Measurements from ENCODE around the gene CALML4. TPM values are rescaled to one million over a fixed set of nuclear protein-coding genes. Genes with fewer than 3 reads are reported as not detected.
"Not testable (repeated sequence)": the region's sequence is repeated elsewhere in the genome, so short reads cannot be mapped to it uniquely, and the experiment has no call there.

The CALML4 gene
- total RNA-seq, 1 donor from 2014 or later = 2.2 TPM

DNA sequence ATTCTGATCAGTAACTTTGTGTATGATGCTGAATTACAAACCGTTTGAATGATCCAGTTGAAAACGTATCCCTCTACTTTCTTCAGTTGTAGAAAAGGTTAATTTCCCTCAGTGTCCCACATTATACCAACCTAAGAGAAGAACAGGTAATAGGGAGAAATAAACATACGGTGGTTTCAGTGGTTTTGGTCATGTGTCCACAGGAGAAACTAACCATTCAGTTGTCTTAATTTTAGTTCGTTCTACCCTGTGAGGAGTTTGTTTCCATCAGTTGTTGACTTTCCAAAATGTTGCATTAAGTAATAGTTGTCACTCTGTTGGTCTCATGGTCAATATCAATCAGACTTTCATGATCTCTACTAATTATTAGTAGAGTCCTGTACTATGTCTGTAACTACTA, 15.1 kb downstream of the CALML4 start:
- no peak for DNase-seq

DNA sequence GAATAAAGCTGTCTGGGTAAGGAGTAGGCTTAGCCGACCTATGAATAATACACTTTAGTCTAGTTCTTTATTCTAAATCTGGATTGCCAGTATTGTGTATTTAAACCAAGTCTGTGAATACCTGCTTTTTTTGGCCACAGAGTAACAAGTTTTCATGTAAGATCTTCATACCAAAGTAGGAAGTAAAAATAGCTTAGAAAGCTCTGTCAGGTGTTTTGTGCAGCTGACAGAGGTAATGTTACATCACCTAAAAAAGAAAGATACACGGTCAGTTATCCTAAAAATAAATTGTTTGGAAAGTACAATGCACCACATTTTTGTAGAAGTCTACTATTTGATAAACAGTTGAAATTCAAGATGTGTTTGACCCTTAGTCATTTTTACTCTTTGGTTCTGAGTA, 16.5 kb downstream of the CALML4 start:
- DNase-seq = no peak

DNA sequence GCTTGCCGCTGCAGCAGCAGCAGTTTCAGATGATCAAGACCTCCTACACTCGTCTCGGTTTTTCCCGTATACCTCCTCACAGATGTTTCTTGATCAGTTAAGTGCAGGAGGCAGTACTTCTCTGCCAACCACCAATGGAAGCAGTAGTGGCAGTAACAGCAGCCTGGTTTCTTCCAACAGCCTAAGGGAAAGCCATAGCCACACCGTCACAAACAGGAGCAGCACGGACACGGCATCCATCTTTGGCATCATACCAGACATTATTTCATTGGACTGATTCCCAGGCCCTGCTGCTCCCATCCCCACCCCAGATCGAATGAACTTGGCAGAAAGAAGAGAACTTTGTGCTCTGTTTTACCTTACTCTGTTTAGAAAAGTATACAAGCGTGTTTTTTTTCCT, 17.6 kb downstream of the CALML4 start:
- DNase-seq = peak; percentile 43

- no peak for DNase-seq
These were observed 18.3 kb downstream of the CALML4 start for GRCh38 chr15:68186671-68187397.

- no peak for DNase-seq
These were observed 20.3 kb downstream of the CALML4 start for GRCh38 chr15:68184616-68185480.

DNA sequence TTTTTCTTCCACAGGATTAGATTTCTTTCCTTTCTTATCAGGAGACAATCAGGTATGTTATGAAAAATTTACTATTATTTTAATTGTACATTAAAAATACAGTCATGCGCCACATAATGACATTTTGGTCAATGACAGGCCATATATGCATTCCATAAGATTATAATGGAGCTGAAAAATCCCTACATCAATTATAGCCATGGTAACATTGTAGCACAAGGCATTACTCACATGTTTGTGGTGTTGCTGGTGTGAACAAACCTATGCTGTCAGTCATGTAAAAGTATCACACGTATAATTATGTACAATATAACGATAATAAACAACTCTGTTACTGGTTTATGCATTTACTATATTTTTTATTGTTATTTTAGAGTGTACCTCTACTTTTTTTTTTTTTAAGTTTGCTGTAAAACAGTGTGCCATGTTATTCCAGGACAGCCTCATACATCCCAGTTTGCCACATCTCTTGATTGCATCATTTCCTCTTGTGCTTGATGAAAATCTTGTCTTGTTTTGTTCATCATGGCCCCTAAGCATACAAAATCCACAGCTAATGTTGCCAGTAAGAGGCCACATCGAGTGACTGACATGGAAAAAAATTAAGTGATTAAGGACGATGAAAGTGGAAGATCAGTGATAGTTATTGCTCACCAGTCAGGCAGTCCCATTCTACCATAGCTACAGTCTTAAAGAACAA, 21.4 kb downstream of the CALML4 start:
- no peak for DNase-seq

- no peak for DNase-seq
These were observed 27.4 kb downstream of the CALML4 start for GRCh38 chr15:68177742-68178141.

DNA sequence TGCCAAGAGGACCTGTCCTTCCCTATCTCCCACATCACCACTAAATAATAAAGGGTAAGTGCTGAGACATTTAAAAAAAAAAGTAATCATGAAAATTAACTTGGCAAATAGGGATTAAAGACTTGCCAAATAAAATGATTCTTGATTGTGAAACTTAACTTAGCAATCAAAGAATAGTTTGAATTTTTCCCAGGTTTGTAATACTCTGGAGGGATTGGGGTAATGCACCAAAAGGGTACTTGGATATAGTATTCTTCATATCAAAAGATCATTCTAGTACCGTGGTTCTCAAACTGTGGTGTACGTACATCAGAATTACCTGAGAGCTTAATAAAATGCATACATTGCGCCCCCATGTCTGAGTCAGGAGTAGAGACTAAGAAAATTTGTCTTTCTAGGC, 28.5 kb downstream of the CALML4 start:
- no peak for DNase-seq

DNA sequence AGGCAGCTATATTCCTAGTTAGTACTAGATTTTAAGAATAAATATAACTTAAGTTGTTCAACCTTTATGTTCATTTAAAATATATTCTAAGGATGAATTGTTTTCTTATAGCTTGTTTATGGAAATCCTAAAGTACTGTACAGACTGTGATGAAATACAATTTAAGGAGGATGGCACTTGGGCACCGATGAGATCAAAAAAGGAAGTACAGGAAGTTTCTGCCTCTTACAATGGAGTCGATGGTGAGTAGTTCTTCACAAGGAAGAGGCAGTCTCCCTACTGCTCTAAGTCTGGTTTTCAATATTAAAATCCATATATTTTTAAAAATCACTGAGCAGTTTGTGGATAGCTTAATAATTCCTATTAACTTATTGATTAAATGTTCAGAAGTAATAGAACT, 29.6 kb downstream of the CALML4 start:
- no peak for DNase-seq

- DNase-seq = no peak
These were observed 32.0 kb downstream of the CALML4 start for GRCh38 chr15:68173119-68173518.

DNA sequence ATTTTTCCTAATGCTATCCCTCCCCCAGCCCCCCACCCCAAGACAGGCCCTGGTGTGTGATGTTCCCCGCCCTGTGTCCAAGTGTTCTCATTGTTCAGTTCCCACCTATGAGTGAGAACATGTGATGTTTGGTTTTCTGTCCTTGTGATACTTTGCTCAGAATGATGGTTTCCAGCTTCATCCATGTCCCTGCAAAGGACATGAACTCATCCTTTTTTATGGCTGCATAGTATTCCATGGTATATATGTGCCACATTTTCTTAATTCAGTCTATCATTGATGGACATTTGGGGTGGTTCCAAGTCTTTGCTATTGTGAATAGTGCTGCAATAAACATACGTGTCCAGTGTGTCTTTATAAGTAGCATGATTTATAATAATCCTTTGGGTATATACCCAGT, 33.1 kb downstream of the CALML4 start:
- not testable (repeated sequence) for DNase-seq

DNA sequence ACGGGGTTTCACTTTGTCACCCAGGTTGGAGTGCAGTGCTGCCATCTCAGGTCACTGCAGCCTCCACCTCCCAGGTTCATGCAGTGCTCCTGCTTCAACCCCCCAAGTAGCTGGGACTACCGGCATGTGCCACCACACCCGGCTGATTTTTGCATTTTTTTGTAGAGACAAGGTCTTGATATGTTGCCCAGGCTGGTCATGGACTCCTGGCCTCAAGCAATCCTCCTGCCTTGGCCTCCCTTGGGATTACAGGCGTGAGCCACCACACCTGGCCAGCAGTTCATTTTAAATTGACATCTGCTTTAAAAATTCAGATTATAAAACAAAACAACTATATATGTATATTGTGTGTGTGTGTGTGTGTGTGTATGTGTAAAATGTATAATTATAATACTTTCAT, 38.3 kb downstream of the CALML4 start:
- no peak for DNase-seq

- DNase-seq = no peak
These were observed 41.9 kb downstream of the CALML4 start for GRCh38 chr15:68163191-68163590.

DNA sequence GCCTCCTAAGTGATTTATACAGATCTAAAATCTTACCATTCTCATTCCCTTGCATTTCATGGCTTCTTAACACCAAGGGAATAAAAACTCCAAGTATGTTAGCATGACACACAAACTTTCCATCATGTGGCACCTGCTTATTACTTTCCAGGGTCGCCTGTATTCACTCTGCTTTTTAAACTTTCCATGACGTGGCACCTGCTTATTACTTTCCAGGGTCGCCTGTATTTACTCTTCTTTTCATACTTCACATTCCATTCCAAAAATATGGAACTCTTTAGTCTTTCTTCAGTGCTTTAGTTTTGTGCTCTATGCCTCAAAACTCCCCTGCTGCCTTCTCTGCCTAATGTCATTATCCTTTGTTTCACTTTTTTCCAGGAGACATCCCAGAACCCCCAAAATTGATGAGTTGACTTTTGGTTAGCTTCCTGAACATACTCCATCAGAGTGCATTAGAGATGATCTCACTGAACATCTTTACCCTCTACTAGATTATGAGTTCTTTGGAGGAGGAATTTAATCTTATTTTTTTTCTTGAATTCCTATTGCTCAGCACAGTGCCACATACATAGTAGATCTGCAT, 47.0 kb downstream of the CALML4 start:
- no peak for DNase-seq

- no peak for DNase-seq
These were observed 48.1 kb downstream of the CALML4 start for GRCh38 chr15:68157074-68157473.

DNA sequence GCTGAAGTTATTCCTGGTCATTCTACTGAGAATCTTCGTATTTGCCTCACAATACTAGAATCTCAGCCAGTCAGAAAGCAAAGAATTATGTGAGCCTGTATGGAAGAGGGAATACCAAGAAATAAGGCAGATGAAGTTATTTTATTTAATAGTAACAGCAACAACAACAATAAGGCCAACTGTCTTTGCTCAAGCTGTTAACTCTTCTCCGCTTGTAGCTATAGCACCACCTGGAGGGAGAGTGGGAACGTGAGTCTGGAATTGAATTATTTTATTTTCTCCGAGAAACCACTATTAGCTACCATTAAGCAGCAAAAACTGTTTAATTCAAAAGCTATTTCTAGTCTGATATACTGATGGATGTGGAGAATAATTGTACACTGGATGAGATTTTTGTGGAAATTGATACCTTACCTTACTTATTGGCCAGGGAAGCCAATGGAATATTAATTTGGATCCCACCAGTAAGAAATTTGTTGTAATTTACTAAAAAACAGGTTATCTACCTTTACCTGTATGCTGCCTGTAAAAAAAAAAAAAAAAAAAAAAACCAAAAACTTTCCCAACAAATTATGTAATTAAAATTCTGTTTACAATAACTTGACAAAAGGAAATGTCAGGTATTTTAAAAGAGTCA, 50.1 kb downstream of the CALML4 start:
- DNase-seq = no peak

DNA sequence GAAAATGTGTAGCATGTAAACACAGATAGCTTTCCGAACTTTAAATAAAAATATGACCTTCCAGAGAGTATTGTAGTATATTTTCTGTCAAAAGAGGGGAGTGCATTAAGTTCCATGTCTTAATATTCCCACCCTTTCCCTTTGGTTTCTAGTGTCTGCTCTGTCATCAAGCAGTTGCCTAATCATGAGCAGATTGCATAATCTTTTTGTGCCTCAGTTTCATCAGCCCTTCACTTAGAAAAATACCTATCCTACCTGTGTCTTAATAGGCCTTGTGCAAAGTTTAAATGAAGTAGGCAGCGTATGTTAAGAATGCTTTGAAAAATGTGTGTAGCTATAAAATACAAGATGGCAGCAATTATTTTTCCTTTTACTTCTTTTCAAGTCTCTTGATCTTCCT, 52.8 kb downstream of the CALML4 start:
- no peak for DNase-seq

DNA sequence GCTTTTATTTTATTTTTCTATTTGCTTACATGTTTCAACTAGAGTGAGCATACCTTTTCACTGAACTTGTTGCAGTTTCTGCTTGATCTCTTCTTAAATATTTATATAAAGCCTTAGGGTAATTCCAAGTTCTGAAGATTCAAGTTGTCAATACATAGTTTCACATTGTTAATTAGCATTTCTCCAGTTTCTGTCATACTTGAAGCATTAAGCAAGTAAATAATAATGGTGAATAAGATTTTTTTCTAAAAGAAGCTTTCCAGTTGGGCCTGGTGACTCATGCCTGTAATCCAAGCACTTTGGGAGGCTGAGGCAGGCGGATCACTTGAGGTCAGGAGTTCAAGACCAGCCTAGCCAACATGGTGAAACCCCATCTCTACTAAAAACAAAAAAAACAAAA, 53.9 kb downstream of the CALML4 start:
- no peak for DNase-seq

GRCh38 chr15:68150187-68150586, 54.9 kb downstream of the CALML4 start:
- no peak for DNase-seq

DNA sequence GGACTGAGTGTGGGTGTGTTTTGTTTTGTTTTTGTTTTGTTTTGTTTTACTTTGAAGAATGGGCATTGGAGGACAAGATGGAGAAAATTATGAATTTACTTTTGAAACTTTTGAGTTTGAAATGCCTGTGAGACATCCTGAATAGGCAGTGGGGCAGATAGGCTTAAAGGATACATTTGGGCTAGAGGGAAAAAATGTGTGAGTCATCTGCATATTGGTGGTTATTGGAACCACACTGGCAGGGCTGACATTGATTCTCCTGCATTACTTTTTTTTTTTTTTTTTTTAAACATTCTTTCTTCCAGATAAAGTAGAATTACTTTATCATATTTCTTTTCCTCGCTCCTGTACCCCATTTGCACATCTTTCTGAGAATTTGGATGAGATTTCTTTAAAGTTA, 56.1 kb downstream of the CALML4 start:
- DNase-seq = no peak

DNA sequence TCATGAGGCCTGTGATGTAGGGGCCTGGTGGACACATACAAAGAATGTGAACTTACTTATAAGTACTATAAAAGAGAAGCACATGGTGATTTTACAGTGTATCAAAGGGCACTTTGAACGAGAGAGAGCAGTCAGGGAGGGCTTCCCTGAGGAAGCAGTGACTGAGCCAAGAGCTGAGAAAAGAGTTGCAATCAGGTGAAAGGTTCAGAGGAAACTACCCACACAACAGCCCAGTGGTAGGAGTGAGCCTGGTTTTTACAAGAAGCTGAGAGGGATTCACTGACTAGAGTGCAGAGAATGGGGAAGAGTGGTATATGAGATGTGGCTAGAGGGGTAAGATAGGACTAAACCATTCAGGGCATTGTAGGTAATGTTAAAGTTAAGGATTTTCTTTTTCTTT, 57.1 kb downstream of the CALML4 start:
- DNase-seq = no peak

DNA sequence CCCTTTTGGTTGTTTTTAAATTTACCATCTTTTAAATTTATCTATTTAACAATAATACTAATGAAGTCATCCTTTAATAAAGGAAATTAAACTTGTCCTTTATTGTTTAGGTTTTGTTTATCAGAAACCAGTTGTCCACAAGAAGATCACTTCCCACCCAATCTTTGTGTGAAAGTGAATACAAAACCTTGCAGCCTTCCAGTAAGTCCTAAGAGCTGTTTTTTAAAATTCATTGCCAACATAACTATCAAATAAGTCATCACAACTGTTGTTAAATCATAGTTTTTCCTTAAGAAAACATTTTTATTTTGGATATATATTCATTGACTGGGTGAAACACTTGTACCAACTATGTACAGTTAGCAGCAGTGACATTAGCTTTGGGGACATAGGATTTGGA, 59.4 kb downstream of the CALML4 start:
- DNase-seq = no peak

Measured in occipital lobe (tissue), 2 donors.